Head of caudate nucleus (tissue), 42 donors: ENCODE data around the gene CUTA.

Experiments
- DNase-seq, 42 donors: peaks; one replicate each; pipeline versions ENCODE4 v3.0.0 to v3.0.0-alpha.2; 2020 to 2021; ENCODE audit warnings: mixed read lengths in 7 of 42
- intact Hi-C: fragments of 100-400 bp; cut with DNase I; formaldehyde crosslinking; loops from one replicate; pipeline ENCODE4 v1.15.0; 2022

CUTA gene, protein sequence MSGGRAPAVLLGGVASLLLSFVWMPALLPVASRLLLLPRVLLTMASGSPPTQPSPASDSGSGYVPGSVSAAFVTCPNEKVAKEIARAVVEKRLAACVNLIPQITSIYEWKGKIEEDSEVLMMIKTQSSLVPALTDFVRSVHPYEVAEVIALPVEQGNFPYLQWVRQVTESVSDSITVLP

GRCh38 chr6:33417903-33418689 lies at the start of gene CUTA:
Gene CUTA (minus strand): TSS chr6:33418107. CDS start chr6:33418000, 107 bp downstream.
- peak; percentile 99 to 100 (median 100) for DNase-seq
- intact Hi-C loops: loop anchor here (1.0 to 10.0 kb wide), 4 partner anchors 8 to 213 kb away; partner anchors contain the start of genes HSD17B8, KIFC1, RGL2 and RING1

DNA sequence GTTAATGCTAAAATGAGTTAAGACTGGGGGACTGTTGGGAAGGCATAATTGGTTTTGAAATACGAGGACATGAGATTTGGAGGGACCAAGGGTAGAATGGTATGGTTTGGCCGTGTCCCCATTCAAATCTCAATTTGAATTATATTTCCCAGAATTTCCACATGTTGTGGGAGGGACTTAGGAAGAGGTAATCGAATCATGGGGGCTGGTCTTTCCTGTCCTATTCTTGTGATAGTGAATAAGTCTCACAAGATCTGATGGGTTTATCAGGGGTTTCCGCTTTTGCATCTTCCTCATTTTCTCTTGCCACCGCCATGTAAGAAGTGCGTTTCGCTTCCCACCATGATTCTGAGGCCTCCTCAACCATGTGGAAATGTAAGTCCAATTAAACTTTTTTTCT lies 49.2 kb upstream of the CUTA start:
- DNase-seq: no peak
- intact Hi-C loops: no loop called here

GRCh38 chr6:33466075-33466735 lies 48.3 kb upstream of the CUTA start:
- intact Hi-C loops: no loop called here
- no peak for DNase-seq

- no peak for DNase-seq
- intact Hi-C loops: loop anchor here (10.0 kb wide), 1 partner anchor 116 kb away; no protein-coding TSS in a partner anchor
Observed at GRCh38 chr6:33459226-33459625, 41.3 kb upstream of the CUTA start.

DNA sequence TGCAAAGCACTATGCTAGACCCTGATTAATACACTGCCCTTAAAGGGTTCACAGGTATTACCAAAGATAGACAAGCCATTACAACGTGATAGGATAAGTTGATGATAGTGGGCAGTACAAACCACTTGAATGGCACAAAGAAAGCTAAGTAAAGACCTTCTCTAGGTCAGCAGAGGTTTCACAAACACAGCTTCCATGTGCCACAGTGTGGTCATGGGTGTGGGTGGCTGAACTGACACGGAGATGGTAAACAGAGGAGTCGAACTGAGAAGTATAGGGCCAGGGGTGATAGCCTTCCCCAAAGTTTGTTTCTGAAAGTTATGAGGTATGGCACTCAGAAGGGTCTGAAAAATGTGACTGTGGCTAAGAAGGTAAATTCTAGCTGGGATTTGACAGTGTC lies 40.8 kb upstream of the CUTA start:
- intact Hi-C loops: loop anchor here (10.0 kb wide), 1 partner anchor 116 kb away; no protein-coding TSS in a partner anchor
- DNase-seq: no peak

DNA sequence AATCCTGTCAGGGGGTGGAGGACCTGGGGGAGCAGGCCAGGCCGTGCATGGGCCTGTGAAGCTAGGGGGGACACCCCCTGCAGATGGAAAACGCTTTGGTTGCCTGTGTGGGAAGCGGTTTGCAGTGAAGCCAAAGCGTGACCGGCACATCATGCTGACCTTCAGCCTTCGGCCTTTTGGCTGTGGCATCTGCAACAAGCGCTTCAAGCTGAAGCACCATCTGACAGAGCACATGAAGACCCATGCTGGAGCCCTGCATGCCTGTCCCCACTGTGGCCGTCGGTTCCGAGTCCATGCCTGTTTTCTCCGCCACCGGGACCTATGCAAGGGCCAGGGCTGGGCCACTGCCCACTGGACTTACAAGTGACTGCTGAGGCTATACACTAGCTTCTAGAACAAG lies 38.2 kb upstream of the CUTA start:
- no peak for DNase-seq
- intact Hi-C loops: loop anchor here (10.0 kb wide), 1 partner anchor 119 kb away; no protein-coding TSS in a partner anchor

DNA sequence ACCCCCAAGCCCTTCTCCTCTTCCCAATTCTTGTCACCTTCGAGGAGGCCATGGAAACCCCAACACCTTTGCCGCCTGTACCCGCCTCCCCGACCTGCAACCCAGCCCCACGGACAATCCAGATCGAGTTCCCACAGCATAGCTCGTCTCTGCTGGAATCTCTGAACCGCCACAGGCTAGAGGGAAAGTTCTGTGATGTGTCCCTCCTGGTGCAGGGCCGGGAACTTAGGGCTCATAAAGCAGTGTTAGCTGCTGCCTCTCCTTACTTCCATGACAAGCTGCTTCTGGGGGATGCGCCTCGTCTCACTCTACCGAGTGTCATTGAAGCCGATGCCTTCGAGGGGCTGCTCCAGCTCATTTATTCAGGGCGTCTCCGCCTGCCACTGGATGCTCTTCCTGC lies 37.1 kb upstream of the CUTA start:
- no peak for DNase-seq
- intact Hi-C loops: loop anchor here (10.0 kb wide), 1 partner anchor 120 kb away; no protein-coding TSS in a partner anchor

GRCh38 chr6:33454009-33454946 lies 36.4 kb upstream of the CUTA start, which contains the start of gene ZBTB9:
Gene ZBTB9 (plus strand): TSS chr6:33454576. CDS start chr6:33455101, 525 bp downstream.
- intact Hi-C loops: loop anchor here (10.0 kb wide), 1 partner anchor 121 kb away; no protein-coding TSS in a partner anchor
- peak; percentile 91 to 99 (median 97) for DNase-seq

GRCh38 chr6:33453393-33454008 lies 35.6 kb upstream of the CUTA start:
- no peak for DNase-seq
- intact Hi-C loops: loop anchor here (10.0 kb wide), 1 partner anchor 121 kb away; no protein-coding TSS in a partner anchor

DNA sequence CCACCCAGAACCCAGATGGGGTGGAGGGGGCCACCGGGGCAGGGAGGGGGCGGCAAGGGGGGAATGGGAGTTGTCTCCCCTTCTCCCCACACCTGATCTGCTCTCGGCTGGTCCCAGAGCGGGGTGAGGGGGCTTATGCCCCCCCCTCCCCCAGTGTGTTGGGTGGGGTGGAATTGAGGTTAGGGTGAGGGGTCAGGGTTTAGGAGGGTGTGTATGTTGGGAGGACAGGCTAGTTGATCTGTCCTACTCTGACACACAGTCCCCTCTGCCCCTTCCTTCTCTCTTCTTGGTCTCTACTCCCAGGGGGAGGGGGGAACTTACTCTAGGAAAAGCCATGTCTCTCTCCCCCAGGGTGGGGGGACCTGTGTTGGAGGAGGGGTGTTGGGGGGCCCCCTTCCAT lies 34.6 kb upstream of the CUTA start:
- DNase-seq: no peak
- intact Hi-C loops: loop anchor here (10.0 kb wide), 1 partner anchor 122 kb away; no protein-coding TSS in a partner anchor

GRCh38 chr6:33451606-33452005 lies 33.7 kb upstream of the CUTA start:
- no peak for DNase-seq
- intact Hi-C loops: loop anchor here (10.0 kb wide), 1 partner anchor 123 kb away; no protein-coding TSS in a partner anchor

DNA sequence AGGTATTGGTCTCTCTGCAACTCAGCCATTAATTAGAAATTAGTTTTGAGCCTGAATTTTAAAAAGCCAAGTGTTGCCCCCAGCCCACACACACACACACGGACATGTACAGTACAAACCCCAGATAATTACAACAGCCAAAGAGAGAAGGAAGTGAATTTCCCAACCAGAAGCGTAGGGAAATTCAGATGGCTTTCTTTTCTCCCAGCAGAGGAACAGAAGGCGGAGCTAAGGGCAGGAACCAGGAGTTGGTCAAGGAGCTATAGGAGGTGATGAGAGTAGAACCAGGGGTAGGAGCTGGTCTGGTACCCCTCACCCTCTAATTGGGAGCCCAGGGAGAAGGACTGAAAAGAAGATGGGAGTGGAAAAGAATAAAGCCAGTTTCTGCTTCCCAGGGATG lies 32.5 kb upstream of the CUTA start:
- DNase-seq: no peak
- intact Hi-C loops: loop anchor here (10.0 kb wide), 1 partner anchor 124 kb away; no protein-coding TSS in a partner anchor

GRCh38 chr6:33446356-33446755 lies 28.4 kb upstream of the CUTA start:
- DNase-seq: no peak
- intact Hi-C loops: no loop called here

DNA sequence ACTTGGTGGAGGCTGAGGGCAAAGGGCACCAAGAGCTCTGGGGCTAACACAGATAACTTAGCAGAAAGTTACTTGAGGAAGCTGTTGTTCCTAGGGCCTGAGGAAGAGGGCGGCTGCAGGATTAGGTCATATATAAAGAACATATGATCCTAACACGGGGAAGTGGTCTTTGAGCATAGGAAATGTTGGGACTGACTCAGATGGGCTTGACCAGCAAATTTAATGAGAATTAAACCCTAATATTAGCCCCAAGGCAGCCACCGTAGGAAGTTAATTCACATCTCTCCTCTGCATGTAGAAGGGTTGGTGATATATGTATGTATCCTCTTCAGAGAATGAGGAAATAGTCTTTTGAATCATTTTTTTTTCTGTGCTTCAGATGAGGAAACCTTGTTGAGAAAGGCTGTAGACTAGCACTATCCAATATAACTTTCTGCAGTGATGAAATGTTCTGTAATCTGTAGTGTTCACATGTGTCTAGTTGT lies 27.3 kb upstream of the CUTA start:
- intact Hi-C loops: no loop called here
- DNase-seq: no peak

DNA sequence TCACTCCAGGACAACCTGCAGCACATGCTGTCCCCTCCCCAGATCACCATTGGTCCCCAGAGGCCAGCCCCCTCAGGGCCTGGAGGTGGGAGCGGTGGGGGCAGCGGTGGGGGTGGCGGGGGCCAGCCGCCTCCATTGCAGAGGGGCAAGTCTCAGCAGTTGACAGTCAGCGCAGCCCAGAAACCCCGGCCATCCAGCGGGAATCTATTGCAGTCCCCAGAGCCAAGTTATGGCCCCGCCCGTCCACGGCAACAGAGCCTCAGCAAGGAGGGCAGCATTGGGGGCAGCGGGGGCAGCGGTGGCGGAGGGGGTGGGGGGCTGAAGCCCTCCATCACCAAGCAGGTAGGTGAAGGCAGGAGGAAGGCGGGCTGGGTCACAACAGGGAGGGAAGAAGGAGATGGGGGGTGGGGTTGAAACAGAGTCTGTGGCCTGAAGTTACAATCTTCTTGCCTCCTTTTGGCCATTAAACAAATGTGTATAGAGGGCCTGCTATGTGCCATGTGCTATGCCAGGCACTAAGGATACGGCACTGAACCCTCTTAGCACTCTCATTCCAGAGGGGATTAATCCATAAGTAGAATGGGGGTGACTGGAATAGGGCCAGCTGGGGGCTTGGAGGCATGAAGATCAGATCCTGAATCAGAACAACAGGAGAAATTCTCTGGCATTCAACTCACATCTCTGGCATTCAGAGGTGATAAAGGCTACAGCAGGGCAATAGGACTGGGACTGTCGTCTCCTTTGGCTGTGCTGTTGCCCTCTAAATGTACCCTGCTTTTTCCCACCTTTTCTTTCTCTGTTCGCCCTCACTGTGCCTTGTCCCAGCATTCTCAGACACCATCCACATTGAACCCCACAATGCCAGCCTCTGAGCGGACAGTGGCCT lies 26.0 kb upstream of the CUTA start:
- no peak for DNase-seq
- intact Hi-C loops: no loop called here

- intact Hi-C loops: no loop called here
- DNase-seq: no peak
Observed at GRCh38 chr6:33443025-33443424, 25.1 kb upstream of the CUTA start.

DNA sequence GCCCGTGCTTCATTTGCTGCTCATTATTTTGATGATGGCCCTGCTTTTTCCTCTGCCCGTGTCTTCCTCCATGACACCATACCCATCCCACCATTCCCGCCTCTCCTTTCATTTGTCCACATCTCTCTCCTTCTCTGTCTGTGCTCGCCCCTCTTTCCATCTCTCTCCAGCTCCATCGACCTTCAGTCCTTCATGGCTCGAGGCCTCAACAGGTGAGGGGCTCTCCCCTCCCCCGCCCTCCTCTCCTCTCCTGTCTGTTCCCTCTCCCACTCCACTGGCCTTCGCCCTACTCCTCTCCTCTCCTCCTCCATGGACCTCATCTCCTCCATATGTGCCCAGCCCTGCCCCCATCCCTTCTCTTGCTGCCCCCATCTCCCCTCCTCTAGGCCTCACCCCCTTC lies 24.4 kb upstream of the CUTA start:
- intact Hi-C loops: no loop called here
- DNase-seq: no peak
